HG03565 (cell line): ENCODE data around the gene PRF1.
"Not testable (repeated sequence)": the region's sequence is repeated elsewhere in the genome, so short reads cannot be mapped to it uniquely, and the experiment has no call there.

ENCODE experiments used
- ATAC-seq: cut with Tn5 transposase; IDR thresholded peaks from one replicate; pipeline ENCODE4 v1.9.1; 2021; ENCODE audit warnings: mild to moderate bottlenecking, moderate library complexity; ENCODE audit not compliant: unreplicated experiment

The PRF1 gene

DNA sequence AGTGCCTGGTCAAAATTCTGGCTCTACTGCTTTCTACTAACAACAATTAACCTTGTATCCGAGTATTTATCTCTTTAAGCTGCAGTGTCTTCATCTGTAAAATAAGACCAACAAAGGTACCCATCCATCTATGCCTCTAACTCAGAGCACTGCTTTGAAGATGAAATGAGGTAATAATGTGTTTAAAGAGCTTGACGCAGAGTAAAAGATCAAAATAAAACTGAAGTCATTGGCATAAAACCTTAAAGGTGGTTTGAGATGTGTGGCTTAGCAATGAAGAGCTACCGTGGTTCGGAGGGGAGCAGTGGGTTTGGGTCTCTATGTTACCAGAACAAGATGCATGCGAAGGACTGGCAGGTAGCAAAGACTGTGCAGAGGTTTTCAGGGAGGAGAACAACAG lies 16.1 kb upstream of the PRF1 start:
- ATAC-seq = no peak

DNA sequence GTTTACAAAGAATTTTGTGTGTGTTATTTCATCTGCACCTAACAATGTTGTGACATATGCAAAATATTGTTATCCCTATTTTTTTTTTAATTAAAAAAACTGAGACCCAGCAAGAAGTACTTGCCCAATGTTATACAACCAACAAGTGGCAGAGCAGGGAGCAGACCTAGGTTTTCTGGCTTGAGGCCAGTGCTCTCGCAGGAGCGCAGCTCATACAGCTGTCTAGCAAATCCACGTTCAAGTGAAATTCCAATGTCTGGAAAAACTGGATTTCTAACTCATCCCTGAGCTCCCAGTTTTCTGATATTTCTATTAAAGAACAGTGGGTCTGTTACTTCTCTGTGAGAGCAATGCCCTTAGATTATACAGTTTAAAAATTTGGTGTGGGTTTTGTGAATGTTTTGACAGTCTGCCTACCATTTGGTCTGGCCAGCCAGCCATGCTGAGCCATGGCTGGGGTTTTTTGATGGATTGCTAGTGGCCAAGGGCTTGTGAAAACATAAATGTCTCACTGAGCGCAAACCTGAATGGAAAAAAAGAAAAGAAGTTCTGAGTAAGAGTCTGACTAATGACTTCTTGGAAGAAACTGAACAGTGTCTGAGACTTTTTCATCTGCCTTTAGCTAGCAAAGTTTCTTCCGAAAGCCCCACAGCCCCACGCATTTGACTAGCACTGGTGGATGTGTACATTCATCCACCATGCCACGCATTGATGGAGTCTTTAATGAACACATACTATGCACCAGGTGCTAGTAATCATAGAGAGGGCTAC lies 15.4 kb upstream of the PRF1 start:
- no peak for ATAC-seq

DNA sequence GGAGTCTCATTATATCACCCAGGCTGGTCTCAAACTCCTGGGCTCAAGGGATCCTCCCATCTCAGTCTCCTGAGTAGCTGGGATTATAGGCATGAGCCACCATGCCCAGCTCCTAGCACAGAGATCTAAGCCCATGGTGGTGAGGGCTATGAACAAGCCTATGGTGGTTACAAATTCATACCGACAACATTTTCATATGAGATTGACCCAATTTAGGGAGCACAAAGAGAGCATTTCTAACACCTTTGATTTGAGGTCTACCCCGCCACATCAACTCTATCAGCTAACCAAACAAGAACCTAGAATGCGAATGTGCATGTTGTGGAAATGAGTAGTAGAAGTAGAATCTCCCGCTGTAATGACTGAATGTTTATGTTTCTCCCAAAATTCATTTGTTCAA lies 14.2 kb upstream of the PRF1 start:
- ATAC-seq = no peak

DNA sequence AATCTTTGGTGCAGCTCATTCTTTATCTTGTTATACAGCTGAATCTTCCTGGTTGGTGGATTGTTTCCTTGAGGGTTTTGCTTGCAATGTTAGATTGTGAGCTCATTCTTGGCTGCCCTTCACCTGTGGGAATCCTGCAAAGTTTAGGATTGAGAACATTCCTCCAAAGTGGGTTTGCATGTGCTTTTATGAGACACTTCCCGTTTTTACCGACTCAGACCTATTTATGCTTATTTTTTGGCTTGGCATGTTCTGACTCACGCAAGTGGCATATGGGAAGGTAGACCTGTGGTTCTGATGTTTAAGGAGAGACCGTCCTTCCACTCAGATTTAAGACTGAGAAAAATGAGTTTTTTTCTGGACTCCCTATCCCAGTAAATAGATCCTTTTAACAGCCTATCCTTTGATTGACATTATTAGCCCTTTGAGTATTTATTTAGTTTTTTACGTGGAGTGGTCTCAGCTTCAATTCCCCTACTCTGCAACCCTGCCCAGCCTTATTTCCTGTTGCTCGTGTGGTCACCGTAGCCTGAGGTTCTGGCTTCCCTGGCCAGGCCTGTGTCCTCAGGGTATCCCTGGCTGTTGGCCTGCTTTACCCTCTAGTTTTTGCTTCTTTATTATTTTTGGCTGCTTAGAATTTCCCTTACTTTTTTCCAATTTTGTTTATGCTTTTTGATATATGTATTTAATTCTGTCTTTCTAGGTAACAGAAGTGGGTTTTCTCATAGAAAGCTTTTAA lies 13.4 kb upstream of the PRF1 start:
- ATAC-seq = no peak

DNA sequence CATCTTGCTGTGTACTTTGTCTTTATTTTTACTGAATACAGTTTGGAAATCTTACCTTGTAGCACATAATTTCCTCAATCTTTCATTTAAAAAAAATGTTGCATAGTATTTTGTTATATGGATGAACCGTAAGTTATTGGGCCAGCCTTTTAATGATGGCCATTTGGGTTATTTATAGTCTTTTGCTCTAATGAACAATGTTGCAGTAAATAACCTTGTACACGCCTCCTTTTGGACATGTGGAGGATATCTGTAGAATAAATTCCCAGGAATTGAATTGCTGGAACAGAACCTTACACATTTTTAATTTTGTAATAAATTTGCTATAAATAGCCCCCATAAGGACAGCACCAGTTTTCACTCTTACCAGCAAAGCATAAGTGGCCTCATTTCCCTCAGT lies 12.7 kb upstream of the PRF1 start:
- ATAC-seq = no peak

DNA sequence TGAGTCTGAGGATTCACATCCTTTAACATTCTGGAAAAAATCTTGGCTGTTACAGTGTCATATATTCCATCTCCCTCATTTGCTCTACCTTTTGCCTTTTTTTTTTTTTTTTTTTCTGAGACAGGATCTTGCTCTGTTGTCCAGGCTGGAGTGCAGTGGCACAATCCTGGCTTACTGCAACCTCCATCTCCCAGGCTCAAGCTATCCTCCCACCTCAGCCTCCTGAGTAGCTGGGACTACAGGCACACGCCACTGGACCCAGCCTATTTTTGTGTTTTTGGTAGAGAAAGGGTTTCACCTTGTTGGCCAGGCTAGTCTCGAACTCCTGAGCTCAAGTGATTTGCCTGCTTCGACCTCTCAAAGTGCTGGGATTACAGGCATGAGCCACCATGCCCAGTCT lies 11.8 kb upstream of the PRF1 start:
- not testable (repeated sequence) for ATAC-seq

DNA sequence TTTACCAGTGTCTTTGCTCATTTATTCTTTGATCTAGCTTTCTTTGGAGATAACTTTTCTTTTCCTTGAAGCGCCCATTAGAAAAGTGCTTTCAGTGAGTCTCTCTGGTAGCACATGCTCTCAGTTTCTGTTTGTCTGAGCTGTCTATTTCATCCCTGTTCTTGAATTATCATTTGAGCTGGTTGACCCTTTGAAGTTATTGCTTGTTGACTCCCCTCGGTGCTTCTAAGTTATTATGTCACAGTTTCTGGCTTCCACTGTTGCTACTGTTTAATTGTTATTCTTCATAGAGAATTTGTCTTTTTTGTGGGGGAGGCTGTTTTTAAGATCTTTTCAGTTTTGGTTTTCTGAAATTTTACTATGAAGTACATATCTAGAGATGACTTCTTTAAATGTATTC lies 11.4 kb upstream of the PRF1 start:
- ATAC-seq = no peak

DNA sequence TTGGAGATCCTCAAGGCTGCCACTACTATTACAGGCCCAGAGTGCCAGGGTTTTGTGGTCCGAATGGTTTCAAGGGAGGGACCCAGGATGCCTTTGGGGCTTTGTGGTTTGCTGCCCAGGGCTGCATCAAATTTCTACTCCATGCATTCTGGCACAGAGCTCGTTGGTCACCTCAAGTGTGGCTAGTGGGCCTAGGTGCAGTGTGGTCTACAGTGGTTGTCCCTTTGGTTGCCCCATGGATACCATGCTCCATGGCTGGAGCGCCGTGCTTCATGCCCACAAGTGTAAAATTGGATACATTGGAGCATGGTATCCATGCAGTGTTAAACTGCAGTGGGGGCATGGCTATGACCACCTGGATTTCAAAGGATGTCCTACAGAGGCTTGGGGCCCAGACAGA lies 5.4 kb upstream of the PRF1 start:
- ATAC-seq = no peak

DNA sequence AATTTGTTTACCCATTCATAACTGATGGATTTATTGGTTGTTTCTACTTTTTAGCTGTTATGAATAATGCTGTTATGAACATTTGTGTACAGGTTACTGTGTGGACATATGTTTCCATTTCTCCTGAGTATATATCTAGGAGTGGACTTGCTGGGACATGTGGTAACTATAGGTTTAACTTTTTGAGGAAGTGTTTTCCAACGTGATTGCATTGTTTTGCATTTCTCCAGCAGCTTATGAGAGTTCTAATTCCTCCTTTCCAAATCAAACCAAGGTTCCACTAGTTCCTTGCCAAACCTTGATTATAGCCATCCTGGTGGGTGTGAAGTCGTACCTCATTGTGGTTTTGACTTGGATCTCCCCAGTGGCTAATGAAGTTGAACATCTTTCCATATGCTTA lies 2.6 kb upstream of the PRF1 start:
- ATAC-seq = no peak

DNA sequence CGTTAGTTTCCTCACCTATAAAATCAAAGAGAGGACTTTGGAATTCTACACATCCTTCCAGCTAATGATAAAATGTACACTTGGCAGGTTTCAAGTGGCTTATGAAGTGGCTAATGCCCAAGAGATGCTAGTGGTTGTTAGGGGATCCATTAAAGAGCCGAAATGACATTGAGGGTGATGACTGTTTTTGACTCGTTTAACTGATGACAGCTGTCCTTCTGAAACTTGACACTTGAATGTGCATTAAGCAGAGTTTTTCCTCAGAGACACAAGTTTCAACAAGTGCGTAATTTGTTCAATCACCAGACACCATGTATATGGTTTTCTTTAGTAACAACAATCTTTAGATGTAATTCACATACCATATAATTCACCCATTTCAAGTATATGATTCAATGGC lies 1.6 kb upstream of the PRF1 start:
- no peak for ATAC-seq

DNA sequence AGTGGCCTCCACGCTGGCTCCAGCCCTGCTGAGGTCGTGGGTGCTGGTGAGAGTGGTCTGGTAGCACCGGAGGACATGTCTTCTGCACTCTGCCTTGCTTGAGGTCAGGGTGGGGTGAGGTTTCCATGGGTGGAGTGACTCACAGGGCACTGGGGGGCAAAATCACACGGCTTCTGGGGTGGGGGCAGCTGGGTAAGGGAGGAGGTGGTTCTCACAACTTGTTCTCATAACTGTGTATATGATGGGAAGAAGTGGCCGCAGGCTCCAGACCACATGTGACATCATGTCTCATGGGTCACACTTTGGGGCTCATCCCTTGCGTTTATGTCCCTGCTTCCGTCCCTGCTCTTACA lies 884 bp upstream of the PRF1 start:
- ATAC-seq = no peak

DNA sequence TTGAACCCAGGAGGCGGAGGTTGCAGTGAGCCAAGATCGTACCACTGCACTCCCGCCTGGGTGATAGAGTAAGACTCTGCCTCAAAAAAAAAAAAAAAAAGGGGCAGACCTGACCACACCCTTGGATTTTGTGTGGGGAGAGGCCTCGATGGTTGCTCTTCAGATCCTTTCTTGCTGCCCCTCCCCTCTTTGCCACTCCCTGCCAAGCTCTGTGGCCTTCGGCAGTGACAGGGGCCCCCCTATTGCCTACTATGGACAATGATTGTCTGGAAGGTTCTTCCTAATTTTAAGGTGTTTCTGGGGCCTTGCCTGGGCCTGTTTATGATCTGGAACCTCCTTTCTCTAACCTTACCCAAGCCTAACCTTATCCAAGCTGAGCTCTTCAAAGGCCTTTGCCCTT lies 795 bp downstream of the PRF1 start:
- ATAC-seq = no peak

DNA sequence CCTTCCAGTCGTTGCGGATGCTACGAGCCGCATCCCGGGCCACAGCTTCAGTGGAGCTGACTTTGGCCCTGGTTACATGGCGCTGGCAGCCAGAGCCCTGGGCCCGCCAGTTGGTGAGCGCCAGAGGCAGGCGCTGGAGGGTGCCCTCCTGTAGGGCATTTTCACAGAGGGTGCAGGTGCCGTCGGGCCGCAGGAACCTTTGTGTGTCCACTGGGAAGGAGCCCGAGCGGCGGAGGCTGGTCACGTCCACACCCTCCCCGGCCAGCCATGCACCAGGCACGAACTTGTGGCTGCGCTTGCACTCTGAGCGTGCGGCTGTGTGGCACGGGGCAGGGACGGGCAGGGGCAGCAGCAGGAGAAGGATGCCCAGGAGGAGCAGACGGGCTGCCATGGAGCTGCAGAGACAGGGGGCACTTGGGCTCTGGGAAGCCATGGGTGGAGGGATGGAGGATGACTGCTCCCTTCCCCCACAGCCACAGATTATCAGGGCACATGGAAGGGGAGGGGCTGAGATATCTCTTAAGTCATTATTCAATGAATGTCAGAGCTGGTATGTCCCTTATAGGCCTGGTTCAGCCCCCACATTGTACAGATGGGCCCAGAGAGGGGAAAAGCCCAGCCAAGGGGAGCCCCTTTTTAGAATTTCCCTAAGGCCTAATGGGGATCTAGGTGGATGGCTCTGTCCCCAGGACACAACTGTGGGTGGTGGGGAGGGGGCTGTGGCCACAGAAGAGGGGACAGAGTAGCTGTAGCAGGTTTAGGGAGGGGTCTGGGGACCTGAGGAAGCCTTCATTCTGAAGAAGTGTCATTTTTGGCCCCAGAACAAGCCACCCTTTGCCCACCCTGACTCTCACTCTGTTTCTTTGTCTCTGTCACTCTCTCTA lies 1.8 kb downstream of the PRF1 start:
- ATAC-seq = no peak

DNA sequence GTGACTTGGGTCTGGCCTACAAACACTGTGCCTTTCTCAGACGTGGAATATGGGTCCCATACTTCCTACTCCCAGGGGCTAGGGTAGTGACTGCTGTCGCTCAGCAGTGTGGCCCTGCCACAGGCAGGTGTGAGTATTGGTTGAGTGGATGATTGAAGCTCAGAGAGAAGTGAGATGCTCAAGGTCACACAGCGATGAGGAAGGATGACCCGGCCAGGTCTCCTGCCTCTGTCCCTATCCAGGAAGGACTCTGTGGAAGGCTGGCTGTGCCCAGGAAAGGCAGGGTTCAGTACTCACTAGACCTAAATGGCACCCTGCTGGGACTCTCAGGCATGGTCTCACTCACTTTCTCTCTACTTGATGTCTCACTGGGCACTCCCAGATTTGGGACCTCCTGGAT lies 2.8 kb downstream of the PRF1 start:
- ATAC-seq = no peak

DNA sequence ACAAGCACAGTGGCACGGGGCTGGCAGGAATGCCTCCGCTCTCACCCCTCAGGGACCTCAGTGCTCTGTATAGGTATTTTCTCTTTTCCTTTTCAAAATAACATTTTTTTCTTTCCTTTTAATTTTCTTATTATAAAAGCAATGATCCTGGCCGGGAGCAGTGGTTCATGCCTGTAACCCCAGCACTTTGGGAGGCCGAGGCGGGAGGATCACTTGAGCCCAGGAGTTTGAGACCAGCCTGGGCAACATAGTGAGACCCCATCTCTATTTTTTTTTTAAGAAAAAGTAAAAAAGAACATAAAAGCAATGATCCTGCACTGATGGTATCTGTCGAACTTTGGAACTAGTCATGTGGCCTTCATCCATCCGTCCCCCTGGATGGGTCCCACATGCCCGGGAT lies 3.2 kb downstream of the PRF1 start:
- ATAC-seq = no peak

DNA sequence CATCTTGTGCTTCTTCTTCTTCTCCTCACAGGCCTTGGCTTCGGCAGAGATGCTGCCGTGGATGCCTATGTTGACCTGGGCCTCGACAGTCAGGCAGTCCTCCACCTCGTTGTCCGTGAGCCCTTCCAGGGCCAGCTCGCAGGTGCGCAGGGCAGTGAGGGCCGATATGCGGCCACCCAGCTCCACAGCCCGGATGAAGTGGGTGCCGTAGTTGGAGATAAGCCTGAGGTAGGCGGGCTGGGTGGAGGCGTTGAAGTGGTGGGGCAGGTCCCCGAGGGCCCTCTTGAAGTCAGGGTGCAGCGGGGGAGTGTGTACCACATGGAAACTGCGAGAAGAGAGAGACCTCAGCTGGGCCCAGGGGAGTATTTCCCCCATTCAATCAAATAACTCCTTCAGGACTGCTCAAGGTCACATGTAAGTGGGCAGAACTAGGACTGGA lies 3.7 kb downstream of the PRF1 start:
- no peak for ATAC-seq

DNA sequence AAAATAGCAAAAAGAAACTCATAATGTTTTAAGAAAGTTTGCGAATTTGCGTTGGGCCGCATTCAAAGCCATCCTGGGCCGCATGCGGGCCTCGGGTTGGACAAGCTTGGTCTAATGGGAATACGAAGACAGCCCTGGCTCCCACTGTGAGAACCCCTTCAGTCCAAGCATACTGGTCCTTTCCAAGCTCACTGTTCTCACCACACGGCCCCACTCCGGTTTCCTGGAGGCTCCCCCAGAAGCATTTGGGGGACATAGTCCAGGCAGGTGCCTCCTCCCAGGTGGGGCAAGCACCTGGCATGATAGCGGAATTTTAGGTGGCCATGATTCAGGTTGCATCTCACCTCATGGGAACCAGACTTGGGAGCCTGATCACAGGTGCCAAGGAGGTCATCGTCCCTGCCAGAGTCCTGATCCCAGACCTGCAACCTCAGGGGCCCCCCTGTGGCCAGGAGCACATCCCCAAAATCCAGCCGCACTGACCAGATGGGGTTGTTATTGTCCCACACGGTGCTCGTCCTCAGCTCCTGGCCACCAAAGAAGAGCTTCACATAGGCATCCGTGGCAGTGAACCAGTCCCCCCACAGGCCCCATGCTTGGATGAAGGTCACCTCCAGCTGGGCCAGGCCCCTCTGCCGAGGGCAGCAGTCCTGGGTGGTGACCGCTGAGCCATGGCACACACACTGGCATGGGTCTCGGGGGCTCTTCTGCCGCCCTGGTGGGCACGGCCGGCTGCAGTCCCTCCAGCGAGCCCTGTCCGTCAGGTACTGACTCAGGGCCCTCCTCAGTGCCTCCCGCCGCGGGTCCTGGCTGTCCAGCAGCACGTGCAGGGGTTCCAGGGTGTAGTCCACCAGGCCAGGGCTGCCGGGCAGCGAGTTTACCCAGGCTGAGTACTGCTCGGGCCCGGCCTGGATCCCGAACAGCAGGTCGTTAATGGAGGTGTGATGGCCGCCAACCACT lies 4.4 kb downstream of the PRF1 start:
- no peak for ATAC-seq

DNA sequence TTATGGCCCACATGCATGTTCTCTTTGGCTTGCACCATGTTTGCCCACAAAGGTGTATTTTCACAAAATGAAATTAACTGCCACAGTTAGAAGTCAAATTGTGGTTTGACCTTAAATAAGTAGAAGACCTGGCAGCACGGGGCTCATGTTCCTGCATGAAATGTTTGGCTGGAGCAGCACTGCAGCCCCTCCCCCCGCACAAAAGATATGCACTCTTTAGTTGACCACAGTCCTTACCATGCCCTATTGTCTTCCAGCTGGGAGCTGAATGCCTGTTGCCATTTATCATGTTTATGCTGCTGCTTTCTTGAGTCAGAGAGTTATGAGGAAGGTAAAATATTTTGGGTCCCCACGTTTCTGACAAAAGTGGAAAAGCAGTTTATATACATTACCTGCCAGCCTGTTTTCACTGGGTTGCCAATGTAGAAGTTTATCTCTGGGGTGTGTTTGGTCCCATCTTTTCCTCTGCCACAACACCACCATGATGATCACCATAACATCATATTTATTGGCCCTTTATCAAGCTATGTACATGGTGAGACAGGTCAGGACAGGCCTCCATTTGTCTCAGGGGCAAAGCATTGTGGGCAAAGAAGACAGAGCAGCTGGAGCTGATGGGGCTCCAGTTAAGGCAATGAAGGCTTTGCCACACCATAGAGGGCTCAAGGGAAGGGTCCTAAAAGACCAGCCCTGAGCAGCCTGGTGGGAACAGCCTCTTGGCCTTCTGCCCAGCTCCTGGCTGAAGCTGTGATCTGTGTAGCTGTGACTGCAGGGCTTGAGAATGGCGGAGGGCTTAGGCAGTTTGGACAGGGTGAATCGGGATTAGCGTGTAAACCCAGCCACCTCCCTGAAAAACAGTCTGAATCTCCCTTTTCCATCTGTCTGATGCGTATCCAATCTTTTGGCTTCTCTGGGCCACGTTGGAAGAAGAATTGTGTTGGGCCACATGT lies 5.4 kb downstream of the PRF1 start:
- ATAC-seq = no peak

DNA sequence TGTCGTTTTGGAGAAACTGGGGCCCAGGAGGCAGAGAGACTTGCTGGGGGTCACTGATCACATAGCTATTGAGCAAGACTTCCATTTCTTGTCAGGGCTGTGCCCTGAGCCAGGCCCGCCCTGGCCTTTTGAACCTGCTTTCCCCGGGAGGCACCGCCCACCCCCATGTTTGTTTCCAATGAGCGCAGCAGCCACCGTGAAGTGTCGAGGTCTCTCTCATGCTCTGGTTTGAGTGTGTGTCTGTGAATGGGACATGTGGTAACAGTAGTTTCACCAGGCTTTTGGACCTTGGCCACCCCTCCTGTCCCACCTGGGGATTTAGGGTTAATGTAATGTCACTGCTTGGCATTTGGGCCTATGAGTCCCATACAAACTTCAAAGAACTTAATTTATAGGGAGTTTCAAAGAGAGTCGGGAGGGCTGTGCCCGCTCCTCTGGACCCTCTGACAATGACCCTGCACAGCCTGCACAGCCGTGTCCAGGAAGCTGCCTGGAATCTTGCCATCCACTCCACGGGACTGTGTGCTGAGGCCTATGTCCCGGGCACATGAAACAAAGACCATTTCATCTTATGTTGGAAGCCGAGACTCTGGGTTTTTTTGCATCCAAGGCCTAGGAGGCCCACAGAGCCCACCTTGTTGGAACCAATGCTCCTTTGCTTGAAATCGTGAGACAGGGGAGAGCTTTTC lies 6.3 kb downstream of the PRF1 start:
- ATAC-seq = no peak
